ENCODE measurements around the gene ERC2.

DNA sequence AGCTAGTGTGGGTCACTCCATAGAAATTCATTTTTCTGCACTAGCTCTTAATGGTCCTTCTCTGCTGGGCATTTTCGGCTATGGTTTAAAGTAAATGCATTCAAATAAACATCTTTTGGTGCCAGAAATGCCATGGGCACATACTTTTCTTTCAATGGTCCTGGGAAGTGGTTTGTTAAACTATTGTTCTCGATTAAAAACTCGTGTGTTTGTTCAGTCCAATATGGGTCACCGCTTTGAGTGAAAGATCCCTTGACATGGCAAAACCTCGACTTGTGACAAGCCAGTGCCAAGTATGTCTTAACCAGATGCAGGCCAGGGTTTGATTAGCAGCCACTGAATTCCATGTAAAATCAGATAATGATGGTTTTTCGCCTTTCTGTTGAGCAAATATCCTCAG, 649.3 kb downstream of the ERC2 start:
- TF ChIP-seq CTCF (IDR thresholded peaks at IDR 0.05), result no peak
- TF ChIP-seq ZFX (IDR thresholded peaks at IDR 0.05; ENCODE audit: borderline replicate concordance), result no peak

Data from 22Rv1 (cell line).